Ishikawa (cell line): ENCODE results near the gene ZNF106.

Experiments used
- CEBPB ChIP-seq: IDR thresholded peaks from 2 replicates; pipeline ENCODE4 v1.6.1; 2012
- EP300 ChIP-seq: IDR thresholded peaks from 2 replicates; pipeline ENCODE4 v1.6.1; 2012; ENCODE audit warnings: borderline replicate concordance
- FOXM1 ChIP-seq: IDR thresholded peaks from 2 replicates; pipeline ENCODE4 v1.6.1; 2012; ENCODE audit warnings: low read depth, borderline replicate concordance
- NFIC ChIP-seq: IDR thresholded peaks from 2 replicates; pipeline ENCODE4 v1.6.1; 2012
- RAD21 ChIP-seq: IDR thresholded peaks from 2 replicates; pipeline ENCODE4 v1.6.1; 2012; ENCODE audit warnings: low read depth
- YY1 ChIP-seq: IDR thresholded peaks from 2 replicates; pipeline ENCODE4 v1.6.1; 2012; ENCODE audit warnings: low read depth
- ZBTB7A ChIP-seq: IDR thresholded peaks from 2 replicates; pipeline ENCODE4 v1.6.1; 2012; ENCODE audit warnings: low read depth
- TF ChIP-seq, protein P1 (sequence below): IDR thresholded peaks from 2 replicates; pipeline ENCODE4 v1.6.1; 2012
- TF ChIP-seq, protein P2 (sequence below): IDR thresholded peaks from 2 replicates; pipeline ENCODE4 v1.6.1; 2012
- TF ChIP-seq, protein P3 (sequence below): IDR thresholded peaks from 2 replicates; pipeline ENCODE4 v1.6.1; 2012; ENCODE audit warnings: low read depth, mild to moderate bottlenecking

DNA sequence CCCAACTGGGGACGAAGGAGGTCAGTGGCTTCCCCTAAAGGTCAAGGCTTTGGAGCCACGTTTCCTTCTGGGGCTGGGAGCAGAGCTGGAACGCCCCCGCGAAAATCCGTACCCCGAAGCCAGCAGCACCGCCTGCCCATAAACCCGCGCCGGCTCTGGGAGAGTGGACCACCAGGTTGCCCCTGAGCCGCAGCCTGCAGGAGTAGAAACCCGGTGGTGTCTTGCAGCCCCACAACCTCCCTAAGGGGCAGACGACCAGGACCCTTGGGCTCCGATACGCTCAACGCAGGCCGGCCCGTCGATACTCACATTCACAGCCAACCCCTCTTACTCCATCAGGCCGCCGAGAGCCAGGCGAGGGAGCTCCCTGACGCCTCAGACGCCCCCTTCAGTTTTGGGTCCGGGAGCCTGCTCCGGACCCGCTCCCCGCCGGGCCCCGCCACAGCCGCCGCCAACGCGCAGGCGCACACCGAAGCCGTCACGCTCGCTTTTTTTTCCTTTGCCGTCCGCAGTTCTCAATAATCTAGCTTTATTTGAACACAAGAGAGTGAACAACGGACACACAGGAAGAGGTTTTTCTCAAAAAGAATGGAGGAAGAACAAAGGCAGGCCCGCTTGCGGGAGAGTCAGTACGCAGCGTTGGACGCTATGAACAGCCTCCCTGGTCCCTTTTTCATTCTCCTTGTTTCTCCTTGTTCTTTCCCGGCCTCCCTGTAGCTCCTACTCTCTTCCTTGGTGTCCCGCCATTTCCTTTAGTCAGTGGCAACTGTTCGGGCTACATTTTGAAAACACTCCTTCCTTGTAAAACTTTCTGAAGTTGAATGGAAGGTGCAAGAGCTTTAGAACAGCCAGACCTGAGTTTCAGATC, at the start of gene ZNF106:
- TF ChIP-seq, protein P1, sequence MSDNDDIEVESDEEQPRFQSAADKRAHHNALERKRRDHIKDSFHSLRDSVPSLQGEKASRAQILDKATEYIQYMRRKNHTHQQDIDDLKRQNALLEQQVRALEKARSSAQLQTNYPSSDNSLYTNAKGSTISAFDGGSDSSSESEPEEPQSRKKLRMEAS: no peak
- TF ChIP-seq ZBTB7A (peak; percentile 79; the same call in 1 of the 2 replicates), CEBPB (no peak), NFIC (no peak), YY1 (peak; percentile 79), EP300 (peak; percentile 18; the same call in 1 of the 2 replicates), FOXM1 (0 out of 2 replicates have a peak, but pooled peaks have one; percentile 11), RAD21 (no peak)
- TF ChIP-seq, protein P2, sequence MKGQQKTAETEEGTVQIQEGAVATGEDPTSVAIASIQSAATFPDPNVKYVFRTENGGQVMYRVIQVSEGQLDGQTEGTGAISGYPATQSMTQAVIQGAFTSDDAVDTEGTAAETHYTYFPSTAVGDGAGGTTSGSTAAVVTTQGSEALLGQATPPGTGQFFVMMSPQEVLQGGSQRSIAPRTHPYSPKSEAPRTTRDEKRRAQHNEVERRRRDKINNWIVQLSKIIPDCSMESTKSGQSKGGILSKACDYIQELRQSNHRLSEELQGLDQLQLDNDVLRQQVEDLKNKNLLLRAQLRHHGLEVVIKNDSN: no peak
- TF ChIP-seq, protein P3, sequence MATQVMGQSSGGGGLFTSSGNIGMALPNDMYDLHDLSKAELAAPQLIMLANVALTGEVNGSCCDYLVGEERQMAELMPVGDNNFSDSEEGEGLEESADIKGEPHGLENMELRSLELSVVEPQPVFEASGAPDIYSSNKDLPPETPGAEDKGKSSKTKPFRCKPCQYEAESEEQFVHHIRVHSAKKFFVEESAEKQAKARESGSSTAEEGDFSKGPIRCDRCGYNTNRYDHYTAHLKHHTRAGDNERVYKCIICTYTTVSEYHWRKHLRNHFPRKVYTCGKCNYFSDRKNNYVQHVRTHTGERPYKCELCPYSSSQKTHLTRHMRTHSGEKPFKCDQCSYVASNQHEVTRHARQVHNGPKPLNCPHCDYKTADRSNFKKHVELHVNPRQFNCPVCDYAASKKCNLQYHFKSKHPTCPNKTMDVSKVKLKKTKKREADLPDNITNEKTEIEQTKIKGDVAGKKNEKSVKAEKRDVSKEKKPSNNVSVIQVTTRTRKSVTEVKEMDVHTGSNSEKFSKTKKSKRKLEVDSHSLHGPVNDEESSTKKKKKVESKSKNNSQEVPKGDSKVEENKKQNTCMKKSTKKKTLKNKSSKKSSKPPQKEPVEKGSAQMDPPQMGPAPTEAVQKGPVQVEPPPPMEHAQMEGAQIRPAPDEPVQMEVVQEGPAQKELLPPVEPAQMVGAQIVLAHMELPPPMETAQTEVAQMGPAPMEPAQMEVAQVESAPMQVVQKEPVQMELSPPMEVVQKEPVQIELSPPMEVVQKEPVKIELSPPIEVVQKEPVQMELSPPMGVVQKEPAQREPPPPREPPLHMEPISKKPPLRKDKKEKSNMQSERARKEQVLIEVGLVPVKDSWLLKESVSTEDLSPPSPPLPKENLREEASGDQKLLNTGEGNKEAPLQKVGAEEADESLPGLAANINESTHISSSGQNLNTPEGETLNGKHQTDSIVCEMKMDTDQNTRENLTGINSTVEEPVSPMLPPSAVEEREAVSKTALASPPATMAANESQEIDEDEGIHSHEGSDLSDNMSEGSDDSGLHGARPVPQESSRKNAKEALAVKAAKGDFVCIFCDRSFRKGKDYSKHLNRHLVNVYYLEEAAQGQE: no peak
